Lung (tissue), 12 donors: ENCODE measurements around the gene PHC1. TPM values are rescaled to one million over a fixed set of nuclear protein-coding genes. Genes with fewer than 3 reads are reported as not detected.

Source experiments
- ATAC-seq: fragments of 200-7000 bp; cut with Tn5 transposase; one replicate; pipeline ENCODE4 v1.9.1; 2020; ENCODE audit warnings: moderate number of reproducible peaks; ENCODE audit not compliant: insufficient read depth, low FRiP score
- DNase-seq, 3 donors: peaks; one replicate each; pipeline ENCODE4 v3.0.0-alpha.2; 2013 to 2017
- H3K27ac ChIP-seq, 2 donors: one replicate each; pipeline ENCODE4 v1.5.1; 2013; ENCODE audit warnings: mild to moderate bottlenecking in 2 of 2, moderate library complexity in 2 of 2, control low read depth in 1 of 2, inconsistent platforms in 1 of 2, low read depth in 1 of 2, low read length in 1 of 2
- H3K27me3 ChIP-seq, 3 donors: one replicate each; pipeline ENCODE4 v1.5.1; 2013; ENCODE audit warnings: low read length in 2 of 3; ENCODE audit not compliant: control insufficient read depth in 3 of 3, insufficient read depth in 3 of 3
- H3K36me3 ChIP-seq, 4 donors: one replicate each; pipeline ENCODE4 v1.5.1; 2013; ENCODE audit warnings: low read length in 4 of 4, mild to moderate bottlenecking in 1 of 4, moderate library complexity in 1 of 4; ENCODE audit not compliant: control insufficient read depth in 4 of 4, insufficient read depth in 4 of 4
- H3K4me1 ChIP-seq, 5 donors: one replicate each; pipeline ENCODE4 v1.5.1; 2013; ENCODE audit warnings: low read length in 5 of 5, mild to moderate bottlenecking in 2 of 5, moderate library complexity in 1 of 5; ENCODE audit not compliant: control insufficient read depth in 5 of 5, insufficient read depth in 5 of 5
- H3K4me3 ChIP-seq: one replicate; pipeline ENCODE4 v1.5.1; 2013; ENCODE audit warnings: mild to moderate bottlenecking, control low read depth, moderate library complexity
- H3K9ac ChIP-seq, 2 donors: one replicate each; pipeline ENCODE4 v1.5.1; 2013; ENCODE audit warnings: low read length in 2 of 2, control low read depth in 1 of 2; ENCODE audit not compliant: insufficient read depth in 1 of 2
- H3K9me3 ChIP-seq, 4 donors: one replicate each; pipeline ENCODE4 v1.5.1; 2013; ENCODE audit warnings: low read length in 3 of 4, mild to moderate bottlenecking in 1 of 4, moderate library complexity in 1 of 4; ENCODE audit not compliant: control insufficient read depth in 4 of 4, insufficient read depth in 3 of 4
- WGBS, 2 donors: extraction: QIAGEN DNeasy Blood & Tissue Kit; methylation state at CpG; one replicate each; pipeline ENCODE4 v1.1.7; 2013; 5-methylcytosine and 5-hydroxymethylcytosine counted together
- polyA plus RNA-seq, 2 donors: library from polyadenylated mRNA; stranded (reverse); fragments of 200-250 nt; gene quantifications; one replicate each; pipeline ENCODE4 v1.2.1, GENCODE V29; 2013
- total RNA-seq, 2 donors: library from RNA; depleted of rRNA in 1 of 2; stranded (reverse); fragments of >200 nt in 1 of 2; gene quantifications; one replicate each; pipeline ENCODE4 v1.2.1, GENCODE V29; 2014 to 2021
- TF ChIP-seq, protein P1 (sequence below): IDR thresholded peaks from 2 replicates; pipeline ENCODE4 v1.5.1; 2012; ENCODE audit warnings: mild to moderate bottlenecking; ENCODE audit errors: control extremely low read depth, extremely low read depth
- donor health status: control.
- donor health status: control.
- donor health status: Bipolar disorder and iron deficiency.
- donor health status: healthy.
- donor health status: DM: yes; HTN: yes; CAD: no.

Gene PHC1
- total and polyA plus RNA-seq, 4 donors, result 17.4 to 63.5 (median 29.4) TPM

- ATAC-seq (no peak), DNase-seq (no peak)
- TF ChIP-seq, protein P1, sequence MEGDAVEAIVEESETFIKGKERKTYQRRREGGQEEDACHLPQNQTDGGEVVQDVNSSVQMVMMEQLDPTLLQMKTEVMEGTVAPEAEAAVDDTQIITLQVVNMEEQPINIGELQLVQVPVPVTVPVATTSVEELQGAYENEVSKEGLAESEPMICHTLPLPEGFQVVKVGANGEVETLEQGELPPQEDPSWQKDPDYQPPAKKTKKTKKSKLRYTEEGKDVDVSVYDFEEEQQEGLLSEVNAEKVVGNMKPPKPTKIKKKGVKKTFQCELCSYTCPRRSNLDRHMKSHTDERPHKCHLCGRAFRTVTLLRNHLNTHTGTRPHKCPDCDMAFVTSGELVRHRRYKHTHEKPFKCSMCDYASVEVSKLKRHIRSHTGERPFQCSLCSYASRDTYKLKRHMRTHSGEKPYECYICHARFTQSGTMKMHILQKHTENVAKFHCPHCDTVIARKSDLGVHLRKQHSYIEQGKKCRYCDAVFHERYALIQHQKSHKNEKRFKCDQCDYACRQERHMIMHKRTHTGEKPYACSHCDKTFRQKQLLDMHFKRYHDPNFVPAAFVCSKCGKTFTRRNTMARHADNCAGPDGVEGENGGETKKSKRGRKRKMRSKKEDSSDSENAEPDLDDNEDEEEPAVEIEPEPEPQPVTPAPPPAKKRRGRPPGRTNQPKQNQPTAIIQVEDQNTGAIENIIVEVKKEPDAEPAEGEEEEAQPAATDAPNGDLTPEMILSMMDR, result no peak
- Histone ChIP-seq H3K9ac (no peak overlapping the region), H3K4me1 (peaks cover 0 to 7% (median 0%) of the 10 kb centered on the region in 5 donors), H3K36me3 (no peaks in the 10 kb centered on the region), H3K9me3 (no peaks in the 10 kb centered on the region), H3K27ac (no peak overlapping the region), H3K4me3 (no peak overlapping the region), H3K27me3 (no peaks in the 10 kb centered on the region)
Observed at GRCh38 chr12:8987163-8987562, 72.9 kb downstream of the PHC1 start.

- ATAC-seq, result no peak
- Histone ChIP-seq H3K27ac (no peak overlapping the region), H3K9ac (no peak overlapping the region), H3K27me3 (no peaks in the 10 kb centered on the region), H3K9me3 (no peaks in the 10 kb centered on the region), H3K4me1 (peaks cover 0 to 7% (median 0%) of the 10 kb centered on the region in 5 donors), H3K36me3 (no peaks in the 10 kb centered on the region), H3K4me3 (no peak overlapping the region)
- WGBS, 2 donors, result 67 to 69% methylated on average over 1 of the region's 1 CpG
- no peak for DNase-seq
- TF ChIP-seq, protein P1, result no peak
Observed at GRCh38 chr12:8987685-8988084, 73.4 kb downstream of the PHC1 start.

DNA sequence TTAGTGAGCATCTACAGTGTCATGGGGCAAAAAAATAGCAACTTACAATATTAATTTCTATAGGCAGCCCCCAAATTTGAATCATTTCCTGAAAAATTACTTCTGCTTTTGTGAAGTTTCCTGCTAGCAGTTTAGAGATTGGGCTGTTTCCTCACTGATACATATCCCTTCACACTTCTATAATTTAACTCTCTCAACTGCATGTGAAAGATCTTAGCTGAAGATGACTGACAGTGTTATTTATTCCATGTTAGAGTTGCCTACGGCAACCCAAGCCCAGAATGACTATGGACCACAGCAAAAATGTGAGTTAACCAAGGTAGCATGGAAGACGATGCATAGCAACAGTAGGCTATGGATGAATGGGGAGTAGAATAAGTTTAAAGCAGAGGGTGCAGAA lies 75.1 kb downstream of the PHC1 start, which contains the start of gene KLRG1:
KLRG1 (plus strand) TSS at position 134 of the 400 bp plus-strand sequence; CDS start at position 224, 90 bp downstream.
- Histone ChIP-seq H3K4me3 (no peak within 1 kb of the TSS), H3K4me1 (peaks cover 0 to 7% (median 0%) of the 10 kb centered on the region in 5 donors), H3K36me3 (no peaks in the 10 kb centered on the region), H3K27me3 (no peaks in the 10 kb centered on the region), H3K9ac (no peak within 1 kb of the TSS), H3K27ac (no peak within 1 kb of the TSS), H3K9me3 (no peaks in the 10 kb centered on the region)
- TF ChIP-seq, protein P1, result no peak
- no peak for DNase-seq
- no peak for ATAC-seq
- 27 to 69% methylated on average over 2 of the region's 2 CpGs for WGBS, 2 donors

Other genes with a start within 250 kb of the PHC1 start
- 10 to 100 TPM; 28.2 to 95.1 TPM for gene RIMKLB, start 216.5 kb upstream of the PHC1 start, total RNA-seq
- gene RIMKLB, start 216.5 kb upstream of the PHC1 start, polyA plus RNA-seq, result 10 to 100 TPM; 19.9 to 43.2 TPM
- 1 to 10 TPM in 1 of 2 donors, not detected in 1; 1.1 TPM for gene A2ML1, start 91.9 kb upstream of the PHC1 start, total RNA-seq
- gene A2ML1, start 91.9 kb upstream of the PHC1 start, polyA plus RNA-seq, result under 1 TPM; 0.04 to 0.06 TPM
- 100 to 1,000 TPM; 153 to 225 TPM for gene M6PR, start 35.1 kb downstream of the PHC1 start, total RNA-seq
- 100 to 1,000 TPM in 1 of 2 donors, 10 to 100 TPM in 1; 49.9 to 162 TPM for gene M6PR, start 35.1 kb downstream of the PHC1 start, polyA plus RNA-seq
- gene KLRG1, start 75.0 kb downstream of the PHC1 start, total RNA-seq, result 1 to 10 TPM; 1.9 to 6.5 TPM
- 1 to 10 TPM in 1 of 2 donors, under 1 TPM in 1; 0.49 to 1.4 TPM for gene KLRG1, start 75.0 kb downstream of the PHC1 start, polyA plus RNA-seq
- 1,000 to 10,000 TPM; 1,082 to 2,674 TPM for gene A2M, start 201.4 kb downstream of the PHC1 start, total RNA-seq
- gene A2M, start 201.4 kb downstream of the PHC1 start, polyA plus RNA-seq, result 100 to 1,000 TPM; 377 to 467 TPM